ENCODE measurements around the gene YIF1B. TPM values are rescaled to one million over a fixed set of nuclear protein-coding genes. Genes with fewer than 3 reads are reported as not detected.

The YIF1B gene
- total and polyA plus RNA-seq, 5 donors from 2014 or later, result 22.9 to 47.7 (median 35.6) TPM

DNA sequence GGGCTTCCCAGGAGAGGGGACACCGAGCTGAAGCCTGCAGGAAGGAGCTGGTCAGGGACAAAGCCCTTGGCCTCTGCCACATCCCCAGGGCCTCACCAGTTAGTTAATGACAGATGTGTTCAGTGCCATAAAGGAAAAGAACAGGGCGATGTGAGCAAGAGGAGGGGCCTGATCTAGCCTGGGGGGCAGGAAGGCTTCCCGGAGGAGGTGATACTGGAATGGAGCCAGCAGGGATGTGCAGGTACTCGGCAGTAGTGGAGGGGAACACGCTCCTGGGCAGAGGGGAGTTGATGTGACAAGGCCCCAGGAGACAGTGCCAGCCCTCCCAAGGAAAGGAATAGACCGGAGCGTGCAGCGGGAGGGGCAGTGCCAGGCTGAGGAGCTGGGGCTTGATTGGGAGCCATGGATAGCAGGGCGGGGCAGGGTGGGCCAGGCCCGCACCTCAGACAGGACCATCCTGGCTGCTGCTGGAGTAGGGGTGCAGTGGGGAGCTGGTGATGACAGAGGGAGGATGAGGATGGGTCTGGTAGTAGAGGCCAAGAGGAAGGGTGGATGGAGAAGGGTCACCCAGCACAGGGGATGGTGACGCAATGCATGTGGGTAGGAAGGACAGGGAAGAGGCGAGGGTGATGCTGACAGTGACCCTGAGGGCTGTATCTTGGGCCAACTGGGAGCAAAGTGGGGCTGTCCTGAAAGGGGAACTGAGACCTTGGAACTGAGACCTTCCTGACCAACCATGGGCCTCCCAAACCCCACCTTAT, 7.6 kb downstream of the YIF1B start:
- peaks cover 0 to 12% (median 2%) of the 10 kb centered on the region in 4 donors for H3K4me1 Mint-ChIP-seq
- H3K4me3 Mint-ChIP-seq, result no peak overlapping the region
- H3K27ac Mint-ChIP-seq, result peak overlapping the region in 1 of 3 donors; percentile 59
- peaks cover 20% of the 10 kb centered on the region for H3K36me3 Mint-ChIP-seq
- Histone ChIP-seq H3K9me3 (ENCODE audit: control insufficient read depth in 2 of 2, low read length in 2 of 2) (no peaks in the 10 kb centered on the region), H3K27me3 (ENCODE audit: control insufficient read depth, insufficient read depth, low read length) (no peaks in the 10 kb centered on the region), H3K36me3 (ENCODE audit: control insufficient read depth, insufficient read depth, low read length) (peaks cover 9% of the 10 kb centered on the region), H3K4me3 (ENCODE audit: low read depth, low read length) (no peak overlapping the region), H3K4me1 (ENCODE audit: control insufficient read depth, insufficient read depth, low read length, poor library complexity, severe bottlenecking) (no peaks in the 10 kb centered on the region), H3K27ac (ENCODE audit: insufficient read depth, low read length, poor library complexity, severe bottlenecking) (no peak overlapping the region)
- DNase-seq (no peak), ATAC-seq (ENCODE audit: low read depth in 2 of 2) (peak in 1 of 2 donors; percentile 3)
- peaks cover 0 to 1% (median 0%) of the 10 kb centered on the region in 7 donors for H3K9me3 Mint-ChIP-seq
- no peaks in the 10 kb centered on the region for H3K27me3 Mint-ChIP-seq

DNA sequence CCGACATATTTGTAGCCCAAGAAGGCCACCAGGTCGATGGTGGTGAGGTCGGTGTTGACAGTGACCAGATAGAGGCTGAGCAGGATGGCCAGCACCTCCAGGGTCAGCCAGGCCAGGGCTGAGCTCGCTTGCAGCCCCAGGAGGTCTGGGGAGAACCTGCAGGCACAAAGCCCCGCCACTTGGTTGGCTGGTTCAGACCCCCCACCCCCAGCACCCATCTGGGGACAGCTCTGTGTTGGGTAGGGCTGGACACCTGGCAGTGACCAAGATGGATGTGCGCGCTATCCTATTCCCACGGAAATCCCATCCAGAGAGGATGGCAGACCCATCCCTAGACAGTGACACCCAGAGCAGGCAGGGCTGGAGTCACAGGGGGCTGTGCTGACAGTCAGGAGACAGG, 8.2 kb downstream of the YIF1B start:
- Histone ChIP-seq H3K4me1 (ENCODE audit: control insufficient read depth, insufficient read depth, low read length, poor library complexity, severe bottlenecking) (no peaks in the 10 kb centered on the region), H3K36me3 (ENCODE audit: control insufficient read depth, insufficient read depth, low read length) (peaks cover 9% of the 10 kb centered on the region), H3K4me3 (ENCODE audit: low read depth, low read length) (no peak overlapping the region), H3K27ac (ENCODE audit: insufficient read depth, low read length, poor library complexity, severe bottlenecking) (no peak overlapping the region), H3K27me3 (ENCODE audit: control insufficient read depth, insufficient read depth, low read length) (no peaks in the 10 kb centered on the region), H3K9me3 (ENCODE audit: control insufficient read depth in 2 of 2, low read length in 2 of 2) (no peaks in the 10 kb centered on the region)
- H3K36me3 Mint-ChIP-seq, result peaks cover 20% of the 10 kb centered on the region
- ATAC-seq (ENCODE audit: low read depth in 2 of 2) (no peak), DNase-seq (no peak)
- peaks cover 0 to 1% (median 0%) of the 10 kb centered on the region in 7 donors for H3K9me3 Mint-ChIP-seq
- H3K4me1 Mint-ChIP-seq, result peaks cover 0 to 9% (median 2%) of the 10 kb centered on the region in 4 donors
- no peak overlapping the region for H3K4me3 Mint-ChIP-seq
- no peak overlapping the region for H3K27ac Mint-ChIP-seq
- no peaks in the 10 kb centered on the region for H3K27me3 Mint-ChIP-seq

DNA sequence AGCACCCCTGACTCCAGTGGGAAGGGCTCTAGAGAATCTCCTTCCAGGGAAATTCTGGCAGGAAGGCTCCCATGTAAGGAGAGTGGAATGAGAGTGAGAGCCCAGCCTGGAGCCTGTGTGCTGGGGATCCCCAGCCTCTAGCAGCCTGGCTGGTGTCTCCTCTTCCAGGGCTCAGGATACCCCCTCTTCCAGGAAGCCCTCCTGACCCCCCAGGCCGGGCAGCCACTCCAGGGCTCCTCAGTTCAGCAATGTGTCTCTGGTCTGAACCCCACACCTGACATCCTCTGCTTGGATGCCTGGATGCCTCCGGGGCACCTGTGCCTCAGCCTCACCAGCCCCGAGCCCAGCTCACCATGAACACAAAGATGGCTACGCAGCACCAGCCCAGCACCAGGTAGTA, 8.7 kb downstream of the YIF1B start:
- no peak overlapping the region for H3K4me3 Mint-ChIP-seq
- peaks cover 0 to 1% (median 0%) of the 10 kb centered on the region in 7 donors for H3K9me3 Mint-ChIP-seq
- H3K36me3 ChIP-seq (ENCODE audit: control insufficient read depth, insufficient read depth, low read length), result peaks cover 9% of the 10 kb centered on the region
- H3K27me3 ChIP-seq (ENCODE audit: control insufficient read depth, insufficient read depth, low read length), result no peaks in the 10 kb centered on the region
- no peak overlapping the region for H3K27ac ChIP-seq (ENCODE audit: insufficient read depth, low read length, poor library complexity, severe bottlenecking)
- H3K9me3 ChIP-seq (ENCODE audit: control insufficient read depth in 2 of 2, low read length in 2 of 2), result no peaks in the 10 kb centered on the region
- no peaks in the 10 kb centered on the region for H3K4me1 ChIP-seq (ENCODE audit: control insufficient read depth, insufficient read depth, low read length, poor library complexity, severe bottlenecking)
- H3K36me3 Mint-ChIP-seq, result peaks cover 20% of the 10 kb centered on the region
- H3K4me3 ChIP-seq (ENCODE audit: low read depth, low read length), result no peak overlapping the region
- no peak for DNase-seq
- ATAC-seq (ENCODE audit: low read depth in 2 of 2), result no peak
- H3K4me1 Mint-ChIP-seq, result peaks cover 0 to 7% (median 2%) of the 10 kb centered on the region in 4 donors
- H3K27me3 Mint-ChIP-seq, result no peaks in the 10 kb centered on the region
- no peak overlapping the region for H3K27ac Mint-ChIP-seq

DNA sequence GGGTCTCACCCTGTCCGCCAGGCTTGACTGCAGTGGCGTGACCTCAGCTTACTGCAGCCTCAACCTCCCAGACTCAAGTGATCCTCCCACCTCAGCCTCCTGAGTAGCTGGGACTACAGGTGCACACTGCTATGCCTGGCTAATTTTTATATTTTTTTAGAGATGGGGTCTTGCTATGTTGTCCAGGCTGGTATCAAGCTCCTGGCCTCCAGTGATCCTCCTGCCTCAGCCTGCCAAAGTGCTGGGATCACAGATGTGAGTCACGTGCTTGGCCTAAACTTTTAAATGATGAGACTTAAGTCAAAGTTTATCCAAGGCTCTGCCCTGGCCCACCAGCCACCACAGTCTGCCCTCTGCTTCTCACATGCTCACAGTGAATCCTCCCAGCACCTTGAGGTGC, 9.5 kb downstream of the YIF1B start:
- DNase-seq (no peak), ATAC-seq (ENCODE audit: low read depth in 2 of 2) (no peak)
- Histone ChIP-seq H3K27me3 (ENCODE audit: control insufficient read depth, insufficient read depth, low read length) (no peaks in the 10 kb centered on the region), H3K4me3 (ENCODE audit: low read depth, low read length) (no peak overlapping the region), H3K9me3 (ENCODE audit: control insufficient read depth in 2 of 2, low read length in 2 of 2) (no peaks in the 10 kb centered on the region), H3K27ac (ENCODE audit: insufficient read depth, low read length, poor library complexity, severe bottlenecking) (no peak overlapping the region), H3K4me1 (ENCODE audit: control insufficient read depth, insufficient read depth, low read length, poor library complexity, severe bottlenecking) (no peaks in the 10 kb centered on the region), H3K36me3 (ENCODE audit: control insufficient read depth, insufficient read depth, low read length) (peaks cover 9% of the 10 kb centered on the region)
- Mint-ChIP-seq H3K9me3 (peaks cover 0 to 1% (median 0%) of the 10 kb centered on the region in 7 donors), H3K27me3 (no peaks in the 10 kb centered on the region), H3K4me1 (peaks cover 0 to 7% (median 2%) of the 10 kb centered on the region in 4 donors), H3K27ac (no peak overlapping the region), H3K36me3 (peaks cover 18% of the 10 kb centered on the region), H3K4me3 (no peak overlapping the region)

DNA sequence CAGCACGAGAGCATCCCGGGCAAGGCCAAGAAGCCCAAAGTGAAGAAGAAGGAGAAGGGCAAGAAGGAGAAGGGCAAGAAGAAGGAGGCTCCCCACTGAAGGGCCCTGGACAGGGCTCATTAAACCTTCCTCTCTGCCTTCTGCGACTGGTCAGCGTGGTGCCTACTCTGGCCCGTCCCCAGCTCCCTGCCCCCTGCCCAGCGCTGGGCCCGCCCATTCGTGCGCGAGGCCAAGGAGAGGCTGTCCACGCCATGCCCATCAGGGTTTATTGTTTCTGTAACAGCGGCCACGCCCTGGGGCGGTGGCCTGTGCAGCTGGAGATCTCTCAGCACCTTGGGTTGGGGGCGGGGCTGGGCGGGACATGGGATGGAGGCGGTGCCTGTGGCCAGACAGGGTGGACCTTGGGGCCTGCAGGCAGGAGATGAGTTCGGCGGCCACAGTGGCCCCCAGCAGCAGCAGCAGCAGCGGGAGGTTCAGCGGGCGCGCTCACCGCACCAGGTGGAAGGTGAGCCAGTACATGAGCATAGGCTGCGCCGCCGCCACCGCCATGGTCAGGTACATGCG, 10.8 kb downstream of the YIF1B start:
- H3K27me3 ChIP-seq (ENCODE audit: control insufficient read depth, insufficient read depth, low read length), result no peaks in the 10 kb centered on the region
- H3K36me3 ChIP-seq (ENCODE audit: control insufficient read depth, insufficient read depth, low read length), result peaks cover 9% of the 10 kb centered on the region
- no peaks in the 10 kb centered on the region for H3K9me3 ChIP-seq (ENCODE audit: control insufficient read depth in 2 of 2, low read length in 2 of 2)
- H3K4me3 ChIP-seq (ENCODE audit: low read depth, low read length), result no peak overlapping the region
- H3K27ac Mint-ChIP-seq, result no peak overlapping the region
- no peak overlapping the region for H3K4me3 Mint-ChIP-seq
- no peak for DNase-seq
- peaks cover 0 to 1% (median 0%) of the 10 kb centered on the region in 7 donors for H3K9me3 Mint-ChIP-seq
- peaks cover 8% of the 10 kb centered on the region for H3K36me3 Mint-ChIP-seq
- H3K27ac ChIP-seq (ENCODE audit: insufficient read depth, low read length, poor library complexity, severe bottlenecking), result no peak overlapping the region
- H3K4me1 ChIP-seq (ENCODE audit: control insufficient read depth, insufficient read depth, low read length, poor library complexity, severe bottlenecking), result no peaks in the 10 kb centered on the region
- no peak for ATAC-seq (ENCODE audit: low read depth in 2 of 2)
- no peaks in the 10 kb centered on the region for H3K4me1 Mint-ChIP-seq
- no peaks in the 10 kb centered on the region for H3K27me3 Mint-ChIP-seq

DNA sequence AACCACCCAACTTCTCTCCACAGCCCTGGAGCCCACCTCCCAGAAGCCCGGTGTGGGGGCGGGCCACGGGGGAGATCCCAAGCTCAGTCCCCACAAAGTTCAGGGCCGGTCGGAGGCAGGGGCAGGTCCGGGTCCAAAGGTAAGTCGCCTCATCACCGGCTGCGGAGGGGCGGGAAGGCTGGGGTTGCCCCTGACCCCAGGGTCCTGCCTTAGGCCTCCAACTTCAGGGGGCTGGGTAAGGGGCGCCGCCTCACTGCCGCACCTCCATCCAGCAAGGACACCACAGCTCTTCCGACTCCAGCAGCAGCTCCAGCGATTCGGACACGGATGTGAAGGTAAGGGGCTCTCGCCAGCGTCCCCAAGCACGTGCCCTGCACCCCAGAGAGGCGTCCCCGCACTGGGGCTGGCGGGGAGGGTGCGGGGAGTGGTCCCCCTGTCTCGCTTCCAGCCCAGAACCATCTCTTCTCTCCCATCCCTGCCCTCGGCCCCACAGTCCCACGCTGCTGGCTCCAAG, 11.3 kb downstream of the YIF1B start:
- Histone ChIP-seq H3K4me3 (ENCODE audit: low read depth, low read length) (no peak overlapping the region), H3K27ac (ENCODE audit: insufficient read depth, low read length, poor library complexity, severe bottlenecking) (no peak overlapping the region), H3K9me3 (ENCODE audit: control insufficient read depth in 2 of 2, low read length in 2 of 2) (no peaks in the 10 kb centered on the region), H3K4me1 (ENCODE audit: control insufficient read depth, insufficient read depth, low read length, poor library complexity, severe bottlenecking) (no peaks in the 10 kb centered on the region), H3K27me3 (ENCODE audit: control insufficient read depth, insufficient read depth, low read length) (no peaks in the 10 kb centered on the region), H3K36me3 (ENCODE audit: control insufficient read depth, insufficient read depth, low read length) (peaks cover 9% of the 10 kb centered on the region)
- no peak for DNase-seq
- H3K27ac Mint-ChIP-seq, result no peak overlapping the region
- no peaks in the 10 kb centered on the region for H3K27me3 Mint-ChIP-seq
- H3K9me3 Mint-ChIP-seq, result peaks cover 0 to 1% (median 0%) of the 10 kb centered on the region in 7 donors
- H3K4me1 Mint-ChIP-seq, result no peaks in the 10 kb centered on the region
- H3K4me3 Mint-ChIP-seq, result no peak overlapping the region
- ATAC-seq (ENCODE audit: low read depth in 2 of 2), result no peak
- peaks cover 8% of the 10 kb centered on the region for H3K36me3 Mint-ChIP-seq

DNA sequence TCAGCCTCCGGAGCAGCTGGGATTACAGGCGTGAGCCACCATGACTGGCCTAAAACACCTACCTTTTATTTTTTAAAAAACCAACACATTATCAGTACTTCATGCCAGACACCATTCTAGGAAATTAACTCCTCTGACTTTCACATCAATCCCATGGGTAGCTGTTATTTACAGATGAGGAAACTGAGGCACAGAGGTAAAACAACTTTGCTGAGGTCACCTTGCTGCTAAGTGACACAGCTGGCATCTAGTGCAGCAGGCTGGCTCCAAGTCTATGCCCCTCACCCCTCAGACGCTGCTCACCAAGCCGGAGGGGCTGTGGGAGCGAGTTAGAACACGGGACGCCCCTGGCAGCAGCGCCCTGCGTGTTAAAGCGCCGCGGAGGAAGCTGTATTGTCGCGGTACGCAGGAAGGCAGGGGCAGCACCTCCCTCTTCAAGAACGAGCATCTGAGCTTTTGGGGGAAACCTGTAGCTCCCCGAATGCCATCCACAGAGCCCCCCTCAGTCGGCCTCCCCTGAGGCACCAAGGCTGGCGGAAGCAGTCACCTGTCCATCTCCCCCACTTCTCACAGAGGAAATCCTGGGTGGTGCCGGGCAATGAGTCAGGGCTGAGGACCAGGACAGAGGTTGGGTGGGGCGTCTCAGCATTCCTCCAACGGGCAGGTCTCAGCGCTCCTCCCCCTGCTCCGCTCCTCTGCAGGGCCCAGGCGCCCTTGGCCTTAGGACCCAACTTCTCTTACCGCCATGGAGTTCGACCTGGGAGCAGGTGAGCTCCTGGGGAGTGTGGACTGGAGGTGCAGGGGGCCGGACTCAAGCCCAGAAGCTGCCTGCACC, 12.0 kb downstream of the YIF1B start, which contains the start of gene C19orf33:
TSS of gene C19orf33 (plus strand) at position 735 of the 835 bp plus-strand sequence. CDS start at position 746, 11 bp downstream.
- Mint-ChIP-seq H3K36me3 (peaks cover 8% of the 10 kb centered on the region), H3K4me3 (no peak within 1 kb of the TSS), H3K27me3 (no peaks in the 10 kb centered on the region), H3K9me3 (peaks cover 0 to 1% (median 0%) of the 10 kb centered on the region in 7 donors), H3K27ac (no peak within 1 kb of the TSS), H3K4me1 (no peaks in the 10 kb centered on the region)
- DNase-seq, result no peak
- peaks cover 7% of the 10 kb centered on the region for H3K36me3 ChIP-seq (ENCODE audit: control insufficient read depth, insufficient read depth, low read length)
- H3K27ac ChIP-seq (ENCODE audit: insufficient read depth, low read length, poor library complexity, severe bottlenecking), result no peak within 1 kb of the TSS
- no peaks in the 10 kb centered on the region for H3K9me3 ChIP-seq (ENCODE audit: control insufficient read depth in 2 of 2, low read length in 2 of 2)
- no peaks in the 10 kb centered on the region for H3K27me3 ChIP-seq (ENCODE audit: control insufficient read depth, insufficient read depth, low read length)
- H3K4me1 ChIP-seq (ENCODE audit: control insufficient read depth, insufficient read depth, low read length, poor library complexity, severe bottlenecking), result no peaks in the 10 kb centered on the region
- ATAC-seq (ENCODE audit: low read depth in 2 of 2), result no peak
- H3K4me3 ChIP-seq (ENCODE audit: low read depth, low read length), result no peak within 1 kb of the TSS

Measured in CD4-positive, CD25-positive, alpha-beta regulatory T cell (primary cell).